HL-60 (cell line): Measurements from ENCODE around the gene JDP2.

Experiments
- DNase-seq, 2 experiments: peaks; one replicate each; pipeline ENCODE4 v3.0.0-alpha.2; 2010 to 2020; ENCODE audit warnings: low read depth in 1 of 2, low spot score in 1 of 2
- H3K27ac ChIP-seq: fragments of 250-450 bp; sonication (Bioruptor Pico); replicated peaks from 2 replicates; pipeline ENCODE4 v1.5.1; 2020; ENCODE audit warnings: mild to moderate bottlenecking, moderate library complexity
- H3K27me3 ChIP-seq: fragments of 250-450 bp; sonication (Bioruptor Pico); 2 replicates; pipeline ENCODE4 v1.5.1; 2021; ENCODE audit warnings: mild to moderate bottlenecking, moderate library complexity; ENCODE audit not compliant: insufficient read depth, poor library complexity, severe bottlenecking
- H3K4me3 ChIP-seq: replicated peaks from 2 replicates; pipeline ENCODE4 v1.5.1; 2011; ENCODE audit warnings: mild to moderate bottlenecking, control low read depth, low read length; ENCODE audit not compliant: insufficient read depth
- GABPA ChIP-seq: IDR thresholded peaks from 2 replicates; pipeline ENCODE4 v1.6.1; 2012; ENCODE audit warnings: low read depth
- POLR2AphosphoS5 ChIP-seq: IDR thresholded peaks from 2 replicates; pipeline ENCODE4 v1.6.1; 2012; ENCODE audit warnings: low read depth
- SPI1 ChIP-seq: IDR thresholded peaks from 2 replicates; pipeline ENCODE4 v1.6.1; 2012; ENCODE audit warnings: low read depth, mild to moderate bottlenecking, borderline replicate concordance
- TF ChIP-seq, protein P1 (sequence below): IDR thresholded peaks from one replicate; pipeline ENCODE4 v1.5.1; 2011; ENCODE audit warnings: low read length, control low read depth, inconsistent platforms; ENCODE audit not compliant: insufficient read depth
- TF ChIP-seq, protein P2 (sequence below): IDR thresholded peaks from 2 replicates; pipeline ENCODE4 v1.6.1; 2012; ENCODE audit warnings: low read depth; ENCODE audit not compliant: insufficient replicate concordance

The JDP2 gene

GRCh38 chr14:75518625-75519024, 90.8 kb downstream of the JDP2 start:
- peak; percentile 23 to 34 for DNase-seq
- Histone ChIP-seq H3K27me3 (no peaks in the 10 kb centered on the region), H3K27ac (no peak overlapping the region), H3K4me3 (no peak overlapping the region)
- TF ChIP-seq, protein P1, sequence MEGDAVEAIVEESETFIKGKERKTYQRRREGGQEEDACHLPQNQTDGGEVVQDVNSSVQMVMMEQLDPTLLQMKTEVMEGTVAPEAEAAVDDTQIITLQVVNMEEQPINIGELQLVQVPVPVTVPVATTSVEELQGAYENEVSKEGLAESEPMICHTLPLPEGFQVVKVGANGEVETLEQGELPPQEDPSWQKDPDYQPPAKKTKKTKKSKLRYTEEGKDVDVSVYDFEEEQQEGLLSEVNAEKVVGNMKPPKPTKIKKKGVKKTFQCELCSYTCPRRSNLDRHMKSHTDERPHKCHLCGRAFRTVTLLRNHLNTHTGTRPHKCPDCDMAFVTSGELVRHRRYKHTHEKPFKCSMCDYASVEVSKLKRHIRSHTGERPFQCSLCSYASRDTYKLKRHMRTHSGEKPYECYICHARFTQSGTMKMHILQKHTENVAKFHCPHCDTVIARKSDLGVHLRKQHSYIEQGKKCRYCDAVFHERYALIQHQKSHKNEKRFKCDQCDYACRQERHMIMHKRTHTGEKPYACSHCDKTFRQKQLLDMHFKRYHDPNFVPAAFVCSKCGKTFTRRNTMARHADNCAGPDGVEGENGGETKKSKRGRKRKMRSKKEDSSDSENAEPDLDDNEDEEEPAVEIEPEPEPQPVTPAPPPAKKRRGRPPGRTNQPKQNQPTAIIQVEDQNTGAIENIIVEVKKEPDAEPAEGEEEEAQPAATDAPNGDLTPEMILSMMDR, result no peak
- TF ChIP-seq GABPA (no peak), POLR2AphosphoS5 (no peak), SPI1 (no peak)
- TF ChIP-seq, protein P2, sequence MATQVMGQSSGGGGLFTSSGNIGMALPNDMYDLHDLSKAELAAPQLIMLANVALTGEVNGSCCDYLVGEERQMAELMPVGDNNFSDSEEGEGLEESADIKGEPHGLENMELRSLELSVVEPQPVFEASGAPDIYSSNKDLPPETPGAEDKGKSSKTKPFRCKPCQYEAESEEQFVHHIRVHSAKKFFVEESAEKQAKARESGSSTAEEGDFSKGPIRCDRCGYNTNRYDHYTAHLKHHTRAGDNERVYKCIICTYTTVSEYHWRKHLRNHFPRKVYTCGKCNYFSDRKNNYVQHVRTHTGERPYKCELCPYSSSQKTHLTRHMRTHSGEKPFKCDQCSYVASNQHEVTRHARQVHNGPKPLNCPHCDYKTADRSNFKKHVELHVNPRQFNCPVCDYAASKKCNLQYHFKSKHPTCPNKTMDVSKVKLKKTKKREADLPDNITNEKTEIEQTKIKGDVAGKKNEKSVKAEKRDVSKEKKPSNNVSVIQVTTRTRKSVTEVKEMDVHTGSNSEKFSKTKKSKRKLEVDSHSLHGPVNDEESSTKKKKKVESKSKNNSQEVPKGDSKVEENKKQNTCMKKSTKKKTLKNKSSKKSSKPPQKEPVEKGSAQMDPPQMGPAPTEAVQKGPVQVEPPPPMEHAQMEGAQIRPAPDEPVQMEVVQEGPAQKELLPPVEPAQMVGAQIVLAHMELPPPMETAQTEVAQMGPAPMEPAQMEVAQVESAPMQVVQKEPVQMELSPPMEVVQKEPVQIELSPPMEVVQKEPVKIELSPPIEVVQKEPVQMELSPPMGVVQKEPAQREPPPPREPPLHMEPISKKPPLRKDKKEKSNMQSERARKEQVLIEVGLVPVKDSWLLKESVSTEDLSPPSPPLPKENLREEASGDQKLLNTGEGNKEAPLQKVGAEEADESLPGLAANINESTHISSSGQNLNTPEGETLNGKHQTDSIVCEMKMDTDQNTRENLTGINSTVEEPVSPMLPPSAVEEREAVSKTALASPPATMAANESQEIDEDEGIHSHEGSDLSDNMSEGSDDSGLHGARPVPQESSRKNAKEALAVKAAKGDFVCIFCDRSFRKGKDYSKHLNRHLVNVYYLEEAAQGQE, result no peak

DNA sequence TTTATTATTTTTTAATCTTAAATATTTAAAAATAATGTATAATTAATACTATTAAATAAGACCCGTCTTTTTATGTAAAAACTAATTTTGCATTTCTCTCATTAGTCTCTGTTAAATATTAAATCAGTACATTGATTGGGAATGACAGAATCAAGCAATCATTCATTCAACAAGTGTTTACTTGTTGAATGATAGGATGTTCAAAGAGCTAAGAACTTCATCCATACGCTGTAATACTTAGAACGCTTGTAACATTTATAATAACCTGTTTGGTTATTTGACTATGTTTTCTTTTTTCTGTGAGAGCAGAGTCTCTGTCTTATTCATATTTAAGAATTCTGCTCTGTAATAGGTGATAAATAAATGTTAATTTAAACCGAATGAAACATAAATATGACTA, 91.6 kb downstream of the JDP2 start:
- Histone ChIP-seq H3K27me3 (no peaks in the 10 kb centered on the region), H3K27ac (no peak overlapping the region), H3K4me3 (no peak overlapping the region)
- TF ChIP-seq GABPA (no peak), SPI1 (no peak), POLR2AphosphoS5 (no peak)
- TF ChIP-seq, protein P1, result no peak
- TF ChIP-seq, protein P2, result no peak
- no peak for DNase-seq

DNA sequence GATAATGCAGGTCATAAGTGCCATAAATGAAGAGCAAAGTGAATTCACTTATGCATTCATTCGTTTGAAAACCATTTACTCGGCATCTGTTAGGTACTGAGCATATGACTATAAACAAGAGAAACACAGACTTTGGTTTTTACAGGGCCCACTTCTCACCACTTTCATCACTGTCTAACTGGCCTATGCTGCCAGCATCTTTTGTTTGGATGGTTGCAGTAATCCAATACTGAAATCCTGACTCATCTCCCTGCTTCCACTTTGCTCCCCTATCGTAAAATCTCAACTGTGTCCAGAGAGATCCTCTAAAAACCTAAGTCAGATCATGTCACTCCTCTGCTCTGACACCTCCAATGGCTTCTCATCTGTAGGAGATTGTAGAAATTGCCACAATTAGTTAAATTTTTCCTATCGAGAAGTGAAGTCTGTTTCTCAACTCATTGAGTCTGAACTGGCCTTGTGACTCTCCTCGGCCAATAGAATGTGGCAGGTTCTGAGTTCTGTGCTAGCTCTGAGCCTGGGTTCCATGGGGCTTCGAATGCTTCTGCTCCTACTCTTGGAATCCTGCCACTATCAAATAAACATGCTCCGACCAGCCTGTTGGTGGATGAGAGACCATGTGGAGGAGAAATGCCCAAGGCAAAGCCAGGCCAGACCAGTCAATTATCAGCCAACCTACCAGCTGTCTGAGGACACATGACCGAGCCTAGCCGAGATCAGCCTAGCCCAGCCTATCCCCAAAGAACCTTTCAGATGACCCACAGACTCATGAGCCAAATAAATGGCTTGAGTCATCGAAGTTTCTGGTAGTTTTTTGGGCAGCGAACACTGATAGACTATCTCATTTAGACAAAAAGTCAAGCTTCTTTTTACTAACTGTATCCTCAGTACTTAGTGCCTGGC, 92.3 kb downstream of the JDP2 start:
- H3K27ac ChIP-seq, result no peak overlapping the region
- TF ChIP-seq SPI1, result no peak
- TF ChIP-seq, protein P1, result no peak
- no peak for TF ChIP-seq GABPA
- TF ChIP-seq POLR2AphosphoS5, result no peak
- TF ChIP-seq, protein P2, result no peak
- no peak overlapping the region for H3K4me3 ChIP-seq
- H3K27me3 ChIP-seq, result no peaks in the 10 kb centered on the region
- no peak for DNase-seq
